SK-N-SH (cell line): ENCODE data around the gene OR52E6.

Source experiments
- CTCF ChIP-seq: fragments of 200-600 bp; sonication (generic); IDR thresholded peaks from 2 replicates; pipeline ENCODE4 v1.6.1; 2017; ENCODE audit warnings: antibody characterized with exemption, mild to moderate bottlenecking, moderate library complexity
- FOSL2 ChIP-seq: IDR thresholded peaks from 2 replicates; pipeline ENCODE4 v1.4.0; 2012; ENCODE audit warnings: low read depth, mild to moderate bottlenecking, moderate library complexity, borderline replicate concordance
- MEF2A ChIP-seq: IDR thresholded peaks from 2 replicates; pipeline ENCODE4 v1.4.0; 2012; ENCODE audit warnings: low read depth, borderline replicate concordance
- RCOR1 ChIP-seq: fragments of 150-350 bp; IDR thresholded peaks from 2 replicates; pipeline ENCODE4 v1.6.1; 2017; ENCODE audit warnings: antibody characterized with exemption, low read length
- REST ChIP-seq: IDR thresholded peaks from 2 replicates; pipeline ENCODE4 v1.6.1; 2012; ENCODE audit warnings: mild to moderate bottlenecking, low read depth, low read length, moderate library complexity
- SIN3A ChIP-seq: IDR thresholded peaks from 2 replicates; pipeline ENCODE4 v1.6.1; 2012; ENCODE audit warnings: low read depth, mild to moderate bottlenecking, low read length, moderate library complexity, borderline replicate concordance
- SMC3 ChIP-seq: IDR thresholded peaks from 2 replicates; pipeline ENCODE4 v1.6.1; 2012; ENCODE audit warnings: low read depth, low read length, improper control_type of control experiment
- TCF12 ChIP-seq: IDR thresholded peaks from 2 replicates; pipeline ENCODE4 v1.4.0; 2012
- TEAD4 ChIP-seq: IDR thresholded peaks from 2 replicates; pipeline ENCODE4 v1.4.0; 2012; ENCODE audit warnings: mild to moderate bottlenecking, borderline replicate concordance; ENCODE audit not compliant: insufficient read depth
- USF1 ChIP-seq: IDR thresholded peaks from 2 replicates; pipeline ENCODE4 v1.4.0; 2012; ENCODE audit warnings: low read depth, borderline replicate concordance

GRCh38 chr11:5846701-5847100 lies 5.0 kb upstream of the OR52E6 start:
- TF ChIP-seq SMC3 (no peak), FOSL2 (no peak), TEAD4 (no peak), RCOR1 (no peak), CTCF (no peak), TCF12 (no peak), REST (no peak), USF1 (no peak), MEF2A (no peak), SIN3A (no peak)
